RWPE1 (cell line): ENCODE measurements around the gene TRAIP.
A peak's percentile ranks its signal among the peaks of the same experiment; 100 is the strongest.
"Not testable (repeated sequence)": the region's sequence is repeated elsewhere in the genome, so short reads cannot be mapped to it uniquely, and the experiment has no call there.

ENCODE experiments used
- CTCF ChIA-PET: fragments of 350-600 bp; sonication (Branson Sonifier 250); formaldehyde crosslinking; extraction: SDS; loops from one replicate; lab custom pipeline; 2021; lab: Yijun Ruan, JAX
- POLR2A ChIA-PET: fragments of 400-600 bp; formaldehyde crosslinking; extraction: SDS; loops from one replicate; lab custom pipeline; 2020; ENCODE audit warnings: antibody characterized with exemption; ENCODE audit not compliant: low non-redundant PET; lab: Yijun Ruan, JAX
- DNase-seq: peaks from one replicate; pipeline ENCODE4 v3.0.0; 2012; ENCODE audit warnings: low spot score
- H3K27ac ChIP-seq: fragments of 450-650 bp; 2 replicates; pipeline ENCODE4 v1.5.1; 2017
- CTCF ChIP-seq: fragments of 450-650 bp; conservative IDR thresholded peaks from 2 replicates; pipeline ENCODE4 v1.5.1; 2017; ENCODE audit warnings: low read depth, mild to moderate bottlenecking

TRAIP gene

DNA sequence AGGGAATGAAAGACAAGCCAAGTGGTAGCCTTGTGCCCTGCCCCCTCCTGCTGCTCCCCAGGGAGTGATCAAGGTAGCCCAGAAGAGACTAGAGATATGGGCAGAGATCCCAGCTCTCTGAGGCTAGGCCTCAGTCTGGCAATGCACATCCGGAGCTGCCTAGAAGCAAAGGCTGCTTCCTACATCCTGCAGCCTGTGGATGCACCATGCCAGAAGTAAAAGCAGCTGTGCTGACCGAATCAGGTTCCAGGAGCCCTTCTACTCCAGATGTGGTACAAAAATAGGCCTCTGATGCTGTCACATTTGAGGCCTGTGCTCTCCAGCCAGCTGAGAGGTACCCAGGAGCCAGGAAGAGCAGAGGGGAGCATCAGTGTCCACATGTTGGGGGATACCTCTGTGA is 16.0 kb downstream of the TRAIP start:
- TF ChIP-seq CTCF = no peak
- H3K27ac ChIP-seq = peak overlapping the region; percentile 61
- ChIA-PET POLR2A (no interaction called here), CTCF (interaction anchor here (3.1 kb wide), 1 partner anchor 39 kb away, joined by 40 read pairs; the partner anchor contains the start of genes CDHR4 and INKA1)
- no peak for DNase-seq

GRCh38 chr3:49839193-49839809 is 17.1 kb downstream of the TRAIP start:
- DNase-seq = peak; percentile 51
- ChIA-PET POLR2A (no interaction called here), CTCF (interaction anchor here (0.5 to 3.1 kb wide), 12 partner anchors 9 to 98 kb away, joined by 3 to 40 read pairs (median 4); partner anchors contain the start of genes CDHR4, INKA1 and IP6K1)

DNA sequence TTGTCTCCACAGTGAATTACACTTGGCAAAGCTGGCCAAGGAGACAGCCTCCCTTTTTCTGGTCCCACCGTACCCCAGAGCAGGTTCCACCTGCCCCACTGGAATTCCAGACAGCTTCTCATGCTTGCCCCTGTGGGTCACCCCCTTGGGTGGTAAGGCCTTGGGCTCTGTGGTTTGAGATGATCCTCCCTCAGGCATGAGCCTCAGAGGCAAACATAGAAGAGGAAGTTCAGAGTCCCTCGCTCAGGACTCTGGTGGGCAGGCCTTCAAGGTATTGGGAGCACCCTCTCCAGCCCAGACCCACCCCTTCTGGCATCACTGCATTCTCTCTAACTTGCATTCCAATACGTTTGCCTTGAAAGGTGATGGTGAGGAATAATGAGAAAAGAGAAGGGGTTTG is 25.0 kb downstream of the TRAIP start:
- CTCF ChIA-PET = no interaction called here
- no peak overlapping the region for H3K27ac ChIP-seq
- POLR2A ChIA-PET = no interaction called here
- DNase-seq = no peak
- TF ChIP-seq CTCF = no peak

More at GRCh38 chr3:49839193-49839809, 17.1 kb downstream of the TRAIP start:
- peak; percentile 90 for TF ChIP-seq CTCF
- H3K27ac ChIP-seq = peak overlapping the region; percentile 61

DNA sequence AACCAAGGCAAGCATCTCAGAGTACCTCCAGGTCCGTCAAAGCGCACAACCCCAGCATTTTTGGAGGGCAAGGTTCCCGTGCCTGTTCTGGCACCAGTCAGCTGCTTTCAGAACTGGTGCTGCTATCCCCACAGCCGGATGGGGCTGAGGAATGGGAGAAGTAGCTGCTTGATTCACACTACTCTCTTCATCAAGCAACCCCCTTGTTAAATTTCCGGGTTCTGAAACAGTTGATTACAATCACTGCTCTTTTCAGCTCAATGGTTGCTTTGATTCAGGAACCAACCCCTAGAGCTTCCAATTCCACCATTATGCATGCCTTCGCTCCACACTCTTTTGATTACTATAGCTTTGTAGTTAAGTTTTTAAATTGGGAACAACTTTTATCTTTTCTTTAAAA is 30.3 kb downstream of the TRAIP start:
- CTCF ChIA-PET = interaction anchor here (0.7 kb wide), 1 partner anchor 11 kb away, joined by 5 read pairs; no protein-coding TSS in a partner anchor
- POLR2A ChIA-PET = no interaction called here
- no peak for TF ChIP-seq CTCF
- no peak overlapping the region for H3K27ac ChIP-seq
- DNase-seq = no peak

DNA sequence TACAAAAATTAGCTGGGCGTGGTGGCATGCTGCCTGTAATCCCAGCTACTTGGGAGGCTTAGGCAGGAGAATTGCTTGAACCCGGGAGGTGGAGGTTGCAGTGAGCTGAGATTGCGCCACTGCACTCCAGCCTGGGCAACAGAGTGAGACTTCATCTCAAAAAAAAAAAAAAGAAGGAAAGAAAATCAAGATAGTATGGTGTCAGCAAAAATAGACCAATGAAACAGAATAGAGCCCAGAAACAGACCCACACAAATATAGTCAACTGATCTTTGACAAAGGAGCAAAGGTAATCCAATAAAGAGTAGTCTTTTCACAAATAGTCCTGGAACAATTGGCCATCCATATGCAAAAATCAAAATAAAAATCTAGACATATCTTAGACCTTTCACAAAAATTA is 33.2 kb downstream of the TRAIP start:
- H3K27ac ChIP-seq, DNase-seq, POLR2A ChIA-PET, CTCF ChIA-PET: not testable (repeated sequence)

- H3K27ac ChIP-seq = peak within 1 kb of the TSS; percentile 72
- no peak for TF ChIP-seq CTCF
- POLR2A ChIA-PET = no interaction called here
- CTCF ChIA-PET = interaction anchor here (0.5 to 0.6 kb wide), 2 partner anchors 11 to 520 kb away, joined by 3 to 4 read pairs; no protein-coding TSS in a partner anchor
- DNase-seq = peak; percentile 34
Observed at GRCh38 chr3:49813497-49814174, 42.7 kb downstream of the TRAIP start, which contains the start of gene UBA7. Gene UBA7 (minus strand): TSS chr3:49813953. CDS start chr3:49813787, 166 bp downstream.
